Sigmoid colon (tissue), 7 donors: ENCODE data around the gene ITK. TPM values are rescaled to one million over a fixed set of nuclear protein-coding genes. Genes with fewer than 3 reads are reported as not detected.
A peak's percentile ranks its signal among the peaks of the same experiment; 100 is the strongest.

Source experiments
- DNase-seq: peaks from one replicate; pipeline ENCODE4 v3.0.0-alpha.2; 2019
- H3K27ac ChIP-seq, 4 donors: fragments of 200-600 bp; sonication (generic); one replicate each; pipeline ENCODE4 v1.5.1; 2016 to 2019; ENCODE audit warnings: mild to moderate bottlenecking in 1 of 4
- H3K27me3 ChIP-seq, 3 donors: fragments of 200-600 bp; sonication (generic); one replicate each; pipeline ENCODE4 v1.5.1; 2019; ENCODE audit warnings: mild to moderate bottlenecking in 1 of 3
- H3K36me3 ChIP-seq, 4 donors: fragments of 200-600 bp; sonication (generic); one replicate each; pipeline ENCODE4 v1.5.1; 2016 to 2019
- H3K4me1 ChIP-seq, 4 donors: fragments of 200-600 bp; sonication (generic); one replicate each; pipeline ENCODE4 v1.5.1; 2017 to 2019
- H3K4me3 ChIP-seq, 4 donors: fragments of 200-600 bp; sonication (generic); one replicate each; pipeline ENCODE4 v1.5.1; 2017 to 2019; ENCODE audit warnings: mild to moderate bottlenecking in 2 of 4, moderate library complexity in 1 of 4
- H3K9me3 ChIP-seq, 4 donors: fragments of 200-600 bp in 3 of 4; sonication (generic) in 3 of 4; one replicate each; pipeline versions ENCODE4 v1.5.1 to v1.6.1; 2013 to 2019
- CTCF ChIP-seq, 4 experiments: fragments of 450-650 bp in 3 of 4; fragments of 200-600 bp in 1 of 4; IDR thresholded peaks; one replicate each; pipeline ENCODE4 v1.5.1; 2016 to 2019; ENCODE audit warnings: antibody characterized with exemption in 4 of 4, mild to moderate bottlenecking in 3 of 4, moderate library complexity in 2 of 4
- EP300 ChIP-seq, 4 donors: sonication (generic); formaldehyde crosslinking; IDR thresholded peaks; one replicate each; pipeline ENCODE4 v1.6.1; 2017; ENCODE audit warnings: antibody characterized with exemption in 4 of 4
- POLR2A ChIP-seq, 2 donors: fragments of 450-650 bp; IDR thresholded peaks; one replicate each; pipeline ENCODE4 v1.6.1; 2016; ENCODE audit warnings: antibody characterized with exemption in 2 of 2, mild to moderate bottlenecking in 2 of 2, moderate library complexity in 2 of 2
- POLR2AphosphoS5 ChIP-seq, 4 donors: sonication (generic); formaldehyde crosslinking; IDR thresholded peaks; one replicate each; pipeline ENCODE4 v1.6.1; 2017; ENCODE audit warnings: antibody characterized with exemption in 4 of 4
- WGBS, 2 donors: extraction: QIAGEN DNeasy Blood & Tissue Kit; methylation state at CpG; one replicate each; pipeline ENCODE4 v1.1.7; 2013; 5-methylcytosine and 5-hydroxymethylcytosine counted together
- intact Hi-C: fragments of 100-400 bp; cut with DNase I; formaldehyde crosslinking; loops from one replicate; pipeline ENCODE4 v1.15.1; 2023
- polyA plus RNA-seq, 3 donors: library from polyadenylated mRNA; stranded (reverse); fragments of 200-250 nt; gene quantifications; one replicate each; pipeline ENCODE4 v1.2.3, GENCODE V29; 2013
- total RNA-seq, 4 donors: library from RNA; depleted of rRNA; stranded (reverse); fragments of >200 nt; gene quantifications; one replicate each; pipeline ENCODE4 v1.1.0, GENCODE V29; 2016
- donor health status: healthy with polysubstance abuse.
- donor health status: Bipolar disorder and iron deficiency.
- donor health status: healthy.

Gene ITK
- total and polyA plus RNA-seq, 7 donors = 0.60 to 15.1 (median 1.5) TPM

DNA sequence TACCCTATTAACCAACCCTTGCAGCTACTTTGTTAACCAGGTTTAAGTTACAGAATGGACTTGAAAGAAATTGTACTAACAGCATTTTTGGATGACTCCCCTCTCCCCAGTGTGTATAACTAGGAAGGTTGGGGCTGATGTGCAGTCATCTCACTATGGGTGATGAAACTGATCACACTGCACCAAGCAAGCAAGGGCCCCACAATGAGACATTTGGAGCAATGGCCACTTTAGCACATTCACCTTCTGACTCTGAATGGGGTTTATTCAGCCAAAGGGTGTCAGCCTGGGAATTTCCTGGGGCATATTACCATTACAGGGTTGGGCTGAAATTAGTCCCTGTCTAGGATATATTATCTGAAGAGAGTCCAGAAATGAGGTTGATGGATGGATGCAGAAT is 66.6 kb downstream of the ITK start:
- TF ChIP-seq EP300 (IDR thresholded peaks at IDR 0.05) (no peak), POLR2A (IDR thresholded peaks at IDR 0.05) (no peak), CTCF (IDR thresholded peaks at IDR 0.05) (no peak), POLR2AphosphoS5 (IDR thresholded peaks at IDR 0.05) (no peak)
- no peaks in the 10 kb centered on the region for H3K27me3 ChIP-seq

DNA sequence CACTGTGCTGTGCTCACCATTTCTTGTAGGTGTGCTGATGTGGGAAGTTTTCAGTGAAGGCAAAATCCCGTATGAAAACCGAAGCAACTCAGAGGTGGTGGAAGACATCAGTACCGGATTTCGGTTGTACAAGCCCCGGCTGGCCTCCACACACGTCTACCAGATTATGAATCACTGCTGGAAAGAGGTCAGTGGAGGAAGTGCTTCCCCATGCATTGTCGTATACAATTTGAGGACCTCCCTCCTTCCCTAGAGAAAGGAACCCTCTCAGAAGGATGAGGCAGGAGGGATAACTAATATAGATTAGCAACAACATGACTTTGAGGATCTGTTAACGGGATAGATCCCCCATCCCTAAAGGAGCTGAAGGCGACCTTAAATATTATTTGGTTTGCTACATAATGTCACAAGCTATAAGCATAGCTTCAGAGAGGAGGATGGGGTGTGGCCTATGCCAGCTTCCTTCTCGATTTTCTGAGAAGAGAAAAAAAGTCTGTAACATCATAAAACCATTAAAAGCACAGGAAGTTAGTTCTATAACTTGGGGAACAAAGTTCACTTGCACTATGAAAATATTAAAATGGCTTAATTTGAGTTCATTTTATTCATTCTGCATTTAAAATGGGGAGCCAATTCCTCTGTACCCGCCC is 68.3 kb downstream of the ITK start:
- H3K36me3 ChIP-seq = no peaks in the 10 kb centered on the region
- peaks cover 0 to 4% (median 0%) of the 10 kb centered on the region in 4 donors for H3K4me1 ChIP-seq
- H3K27ac ChIP-seq = no peak overlapping the region
- H3K9me3 ChIP-seq = no peaks in the 10 kb centered on the region
- intact Hi-C loops = no loop called here
- no peak overlapping the region for H3K4me3 ChIP-seq
- TF ChIP-seq POLR2A (IDR thresholded peaks at IDR 0.05) (no peak), POLR2AphosphoS5 (IDR thresholded peaks at IDR 0.05) (no peak)
- 54 to 61% methylated on average over 11 of the region's 11 CpGs for WGBS, 2 donors
- H3K27me3 ChIP-seq = no peaks in the 10 kb centered on the region
- no peak for DNase-seq

More for the DNA sequence above, 66.6 kb downstream of the ITK start:
- H3K27ac ChIP-seq = no peak overlapping the region
- H3K9me3 ChIP-seq = no peaks in the 10 kb centered on the region
- no peaks in the 10 kb centered on the region for H3K36me3 ChIP-seq
- H3K4me1 ChIP-seq = no peaks in the 10 kb centered on the region
- intact Hi-C loops = no loop called here
- no peak for DNase-seq
- no peak overlapping the region for H3K4me3 ChIP-seq

GRCh38 chr5:157252711-157253465 is 72.2 kb downstream of the ITK start:
- no peak overlapping the region for H3K4me3 ChIP-seq
- no peak for DNase-seq
- intact Hi-C loops = loop anchor here (1.0 to 5.0 kb wide), 2 partner anchors 56 to 111 kb away; partner anchors contain the start of gene MED7
- no peaks in the 10 kb centered on the region for H3K9me3 ChIP-seq
- H3K27me3 ChIP-seq = no peaks in the 10 kb centered on the region
- TF ChIP-seq CTCF (IDR thresholded peaks at IDR 0.05) = no peak
- TF ChIP-seq EP300 (IDR thresholded peaks at IDR 0.05) = no peak
- TF ChIP-seq POLR2A (IDR thresholded peaks at IDR 0.05) = no peak
- TF ChIP-seq POLR2AphosphoS5 (IDR thresholded peaks at IDR 0.05) = no peak
- no peak overlapping the region for H3K27ac ChIP-seq
- WGBS, 2 donors = 34 to 74% methylated on average over 4 of the region's 4 CpGs
- peaks cover 0 to 4% (median 0%) of the 10 kb centered on the region in 4 donors for H3K4me1 ChIP-seq
- H3K36me3 ChIP-seq = no peaks in the 10 kb centered on the region

- WGBS, 2 donors = 2 to 9% methylated on average over 2 of the region's 2 CpGs
- no peak for DNase-seq
Observed at GRCh38 chr5:157253547-157253946, 72.9 kb downstream of the ITK start.

More at GRCh38 chr5:157253547-157253946, 72.9 kb downstream of the ITK start:
- Histone ChIP-seq H3K27ac (no peak overlapping the region), H3K36me3 (no peaks in the 10 kb centered on the region), H3K9me3 (no peaks in the 10 kb centered on the region), H3K27me3 (no peaks in the 10 kb centered on the region), H3K4me1 (peaks cover 0 to 4% (median 0%) of the 10 kb centered on the region in 4 donors), H3K4me3 (no peak overlapping the region)
- intact Hi-C loops = loop anchor here (1.0 to 5.0 kb wide), 2 partner anchors 56 to 111 kb away; partner anchors contain the start of gene MED7
- TF ChIP-seq CTCF (IDR thresholded peaks at IDR 0.05) (peak; percentile 40 to 79 (median 69)), POLR2AphosphoS5 (IDR thresholded peaks at IDR 0.05) (peak in 2 of 4 donors; percentile 9 to 55), POLR2A (IDR thresholded peaks at IDR 0.05) (no peak)
